Mucosa of descending colon (tissue), 3 donors: Measurements from ENCODE around the gene OGT. TPM values are rescaled to one million over a fixed set of nuclear protein-coding genes. Genes with fewer than 3 reads are reported as not detected.

Source experiments
- ATAC-seq: fragments of 200-7000 bp; cut with Tn5 transposase; one replicate; pipeline ENCODE4 v1.9.1; 2020; ENCODE audit warnings: mild to moderate bottlenecking, moderate library complexity
- DNase-seq, 3 donors: peaks; one replicate each; pipeline ENCODE4 v3.0.0-alpha.2; 2020
- H3K36me3 ChIP-seq: fragments of 200-600 bp; one replicate; pipeline ENCODE4 v1.8.0; 2021; ENCODE audit warnings: low read depth, mild to moderate bottlenecking
- H3K4me1 ChIP-seq: fragments of 200-600 bp; one replicate; pipeline ENCODE4 v1.8.0; 2021; ENCODE audit warnings: low read depth, mild to moderate bottlenecking
- H3K4me3 ChIP-seq: fragments of 200-600 bp; one replicate; pipeline ENCODE4 v1.8.0; 2021; ENCODE audit warnings: mild to moderate bottlenecking
- H3K9me3 ChIP-seq: fragments of 200-600 bp; one replicate; pipeline ENCODE4 v1.8.0; 2021; ENCODE audit warnings: mild to moderate bottlenecking
- intact Hi-C, 2 donors: fragments of 100-400 bp; cut with DNase I in 1 of 2; cut with micrococcal nuclease in 1 of 2; formaldehyde crosslinking; loops; one replicate each; pipeline versions ENCODE4 v1.11.0 to v1.11.1; 2022; cut with DNase I, micrococcal nuclease
- total RNA-seq, 3 donors: library from RNA; stranded (reverse); fragmentation: NEBNext Ultra II Directional in 2 of 3; extraction: Animal tissue kit (Norgen Biotek cat#: 25700) in 2 of 3; gene quantifications; one replicate each; pipeline versions ENCODE4 v1.2.1 to v1.2.4, GENCODE V29; 2021 to 2023
- TF ChIP-seq, protein P1 (sequence below): fragments of 200-600 bp; IDR thresholded peaks from one replicate; pipeline ENCODE4 v1.8.0; 2022; ENCODE audit warnings: antibody characterized with exemption, mild to moderate bottlenecking
- donor health status: DM: no; HTN: no; CAD: no; lungs with moderate emphysema.
- donor health status: DM: no; HTN: no; CAD: no.
- donor health status: DM: no; HTN: yes; CAD: no.

Gene OGT
- total RNA-seq, 3 donors from 2014 or later = 89.4 to 133 (median 120) TPM

DNA sequence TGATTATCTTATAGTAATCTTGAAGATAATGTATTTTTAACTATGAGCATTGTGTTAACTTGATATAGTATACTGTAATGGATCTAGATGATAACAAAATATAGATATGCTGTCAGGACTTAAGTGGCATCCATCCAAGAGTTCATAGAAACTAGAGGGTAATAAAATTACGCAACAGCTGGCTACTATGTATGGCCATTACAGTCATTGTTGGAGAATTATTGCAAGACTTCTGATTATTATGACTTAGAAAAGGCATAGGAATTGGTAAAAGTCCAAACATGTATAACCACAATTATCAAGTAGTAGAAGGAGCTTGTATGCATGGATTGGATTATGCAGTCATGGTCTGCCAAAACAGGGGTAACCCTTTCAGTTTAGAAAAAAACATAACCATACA is 9.5 kb downstream of the OGT start:
- DNase-seq = no peak
- H3K36me3 ChIP-seq = no peaks in the 10 kb centered on the region
- intact Hi-C loops = no loop called here
- peaks cover 5% of the 10 kb centered on the region for H3K4me1 ChIP-seq
- H3K9me3 ChIP-seq = no peaks in the 10 kb centered on the region
- TF ChIP-seq, protein P1, sequence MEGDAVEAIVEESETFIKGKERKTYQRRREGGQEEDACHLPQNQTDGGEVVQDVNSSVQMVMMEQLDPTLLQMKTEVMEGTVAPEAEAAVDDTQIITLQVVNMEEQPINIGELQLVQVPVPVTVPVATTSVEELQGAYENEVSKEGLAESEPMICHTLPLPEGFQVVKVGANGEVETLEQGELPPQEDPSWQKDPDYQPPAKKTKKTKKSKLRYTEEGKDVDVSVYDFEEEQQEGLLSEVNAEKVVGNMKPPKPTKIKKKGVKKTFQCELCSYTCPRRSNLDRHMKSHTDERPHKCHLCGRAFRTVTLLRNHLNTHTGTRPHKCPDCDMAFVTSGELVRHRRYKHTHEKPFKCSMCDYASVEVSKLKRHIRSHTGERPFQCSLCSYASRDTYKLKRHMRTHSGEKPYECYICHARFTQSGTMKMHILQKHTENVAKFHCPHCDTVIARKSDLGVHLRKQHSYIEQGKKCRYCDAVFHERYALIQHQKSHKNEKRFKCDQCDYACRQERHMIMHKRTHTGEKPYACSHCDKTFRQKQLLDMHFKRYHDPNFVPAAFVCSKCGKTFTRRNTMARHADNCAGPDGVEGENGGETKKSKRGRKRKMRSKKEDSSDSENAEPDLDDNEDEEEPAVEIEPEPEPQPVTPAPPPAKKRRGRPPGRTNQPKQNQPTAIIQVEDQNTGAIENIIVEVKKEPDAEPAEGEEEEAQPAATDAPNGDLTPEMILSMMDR = no peak
- peak; percentile 53 for ATAC-seq
- no peak overlapping the region for H3K4me3 ChIP-seq

DNA sequence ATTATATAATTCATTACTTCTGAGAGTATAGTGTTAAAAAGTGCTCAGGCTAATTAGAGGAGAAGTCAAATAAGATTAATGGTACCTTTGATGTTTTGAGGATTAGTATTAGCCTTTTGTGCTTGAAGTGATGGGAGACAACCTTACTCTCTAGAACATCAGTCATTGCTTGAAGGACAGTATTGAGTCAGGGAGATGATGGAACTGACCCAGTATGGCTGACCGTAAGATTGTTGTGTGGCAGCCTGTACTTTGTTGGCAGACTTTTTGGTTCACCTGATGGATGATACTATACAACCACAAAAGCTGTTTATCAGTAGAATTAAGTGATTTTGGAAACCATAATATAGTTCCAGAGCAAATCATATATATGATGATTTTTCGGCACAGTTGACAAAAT is 9.9 kb downstream of the OGT start:
- Histone ChIP-seq H3K36me3 (no peaks in the 10 kb centered on the region), H3K9me3 (no peaks in the 10 kb centered on the region), H3K4me1 (peaks cover 5% of the 10 kb centered on the region), H3K4me3 (no peak overlapping the region)
- TF ChIP-seq, protein P1 = no peak
- intact Hi-C loops = no loop called here
- DNase-seq = no peak
- ATAC-seq = no peak

DNA sequence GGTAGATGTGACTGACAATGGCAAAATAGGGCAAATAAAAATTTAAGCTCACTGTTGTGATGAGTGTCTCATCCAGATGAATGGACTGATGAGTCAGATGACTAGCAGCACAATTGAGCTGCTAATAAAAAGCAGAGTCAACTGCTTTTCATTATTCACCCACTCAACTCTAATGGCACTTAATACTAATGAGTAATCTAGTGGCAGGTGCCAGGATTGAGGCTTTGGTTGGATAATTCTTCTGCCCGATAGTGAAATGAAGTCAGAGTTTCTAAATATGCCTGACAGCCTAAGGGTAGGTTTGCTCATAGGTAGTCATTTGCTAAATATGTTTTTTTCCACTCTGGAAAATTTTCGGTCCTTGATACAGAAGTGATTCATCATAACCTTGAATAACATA is 10.4 kb downstream of the OGT start:
- ATAC-seq = no peak
- DNase-seq = no peak
- TF ChIP-seq, protein P1 = no peak
- Histone ChIP-seq H3K9me3 (no peaks in the 10 kb centered on the region), H3K4me3 (no peak overlapping the region), H3K4me1 (peaks cover 5% of the 10 kb centered on the region), H3K36me3 (no peaks in the 10 kb centered on the region)
- intact Hi-C loops = no loop called here

DNA sequence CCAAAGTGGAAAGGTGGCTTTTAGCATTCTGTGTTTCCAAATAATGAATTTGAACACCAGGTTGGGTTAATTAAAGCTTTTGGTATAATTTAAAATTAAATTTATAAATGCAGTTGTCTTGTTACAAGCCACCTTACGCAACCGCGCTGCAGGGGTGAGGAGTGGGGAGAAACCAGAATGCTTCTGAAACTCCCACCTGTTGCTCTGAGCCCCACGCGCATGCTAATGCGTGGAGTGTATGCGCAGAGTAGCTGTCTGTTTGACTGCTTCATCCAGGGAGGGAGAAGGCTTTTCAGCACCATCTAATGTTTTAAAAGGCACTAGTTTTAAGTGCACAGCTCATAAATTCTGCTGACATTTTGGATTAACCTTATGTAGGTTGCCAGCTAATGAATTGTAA is 12.5 kb downstream of the OGT start:
- H3K4me3 ChIP-seq = no peak overlapping the region
- ATAC-seq (no peak), DNase-seq (peak in 2 of 3 donors; percentile 14 to 27)
- no peaks in the 10 kb centered on the region for H3K36me3 ChIP-seq
- TF ChIP-seq, protein P1 = no peak
- no peaks in the 10 kb centered on the region for H3K9me3 ChIP-seq
- intact Hi-C loops = no loop called here
- peaks cover 5% of the 10 kb centered on the region for H3K4me1 ChIP-seq

DNA sequence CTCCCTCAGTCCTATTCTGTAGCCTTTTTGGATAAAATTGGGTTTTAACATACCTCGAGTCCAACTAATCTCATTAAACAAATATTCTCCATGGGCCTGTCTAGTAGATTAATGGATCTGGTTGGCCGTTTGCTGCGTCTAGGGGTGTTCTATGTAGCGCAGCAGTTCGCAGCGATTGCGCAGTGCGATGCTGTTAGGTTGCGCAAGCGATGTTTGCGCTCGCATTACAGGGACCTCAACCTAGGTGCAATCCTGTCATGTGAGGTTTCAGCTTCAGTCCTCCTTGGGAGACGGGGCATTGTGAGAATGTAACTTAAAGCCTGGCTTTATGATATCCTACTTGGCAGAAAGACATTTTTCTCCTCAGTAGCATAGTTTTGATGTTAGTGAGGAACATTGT is 14.0 kb downstream of the OGT start:
- TF ChIP-seq, protein P1 = no peak
- no peak for DNase-seq
- H3K36me3 ChIP-seq = no peaks in the 10 kb centered on the region

DNA sequence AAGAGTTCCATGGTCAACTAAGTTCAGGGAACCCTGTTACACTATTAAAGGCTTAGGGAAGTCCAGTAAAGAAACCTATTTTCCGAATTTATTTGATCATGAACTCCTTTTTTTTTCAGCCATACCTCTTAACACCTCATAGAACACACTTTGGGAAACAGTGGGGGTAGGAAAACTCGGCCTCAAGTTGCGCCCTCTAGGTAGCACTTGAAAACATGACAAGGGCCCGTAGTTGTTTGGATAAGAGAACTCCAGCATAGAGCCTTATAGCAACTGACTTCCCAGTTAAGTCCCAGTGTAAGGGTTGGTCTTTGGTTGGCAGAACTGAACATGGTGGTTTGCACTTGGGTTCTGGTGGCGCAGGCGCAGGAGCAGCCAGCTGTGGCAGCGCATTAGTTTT is 14.4 kb downstream of the OGT start:
- Histone ChIP-seq H3K36me3 (no peaks in the 10 kb centered on the region), H3K4me1 (peaks cover 3% of the 10 kb centered on the region), H3K9me3 (no peaks in the 10 kb centered on the region), H3K4me3 (no peak overlapping the region)
- TF ChIP-seq, protein P1 = no peak
- DNase-seq (no peak), ATAC-seq (no peak)
- intact Hi-C loops = no loop called here

More for the DNA sequence above, 14.0 kb downstream of the OGT start:
- Histone ChIP-seq H3K9me3 (no peaks in the 10 kb centered on the region), H3K4me1 (peaks cover 5% of the 10 kb centered on the region), H3K4me3 (no peak overlapping the region)
- no peak for ATAC-seq
- intact Hi-C loops = no loop called here
